Epidermal melanocyte (primary cell): Measurements from ENCODE around the gene EIF2AK2.

ENCODE experiments used
- DNase-seq: peaks from one replicate; pipeline ENCODE4 v3.0.0; 2011; ENCODE audit warnings: low spot score; ENCODE audit not compliant: insufficient read length

Gene EIF2AK2

DNA sequence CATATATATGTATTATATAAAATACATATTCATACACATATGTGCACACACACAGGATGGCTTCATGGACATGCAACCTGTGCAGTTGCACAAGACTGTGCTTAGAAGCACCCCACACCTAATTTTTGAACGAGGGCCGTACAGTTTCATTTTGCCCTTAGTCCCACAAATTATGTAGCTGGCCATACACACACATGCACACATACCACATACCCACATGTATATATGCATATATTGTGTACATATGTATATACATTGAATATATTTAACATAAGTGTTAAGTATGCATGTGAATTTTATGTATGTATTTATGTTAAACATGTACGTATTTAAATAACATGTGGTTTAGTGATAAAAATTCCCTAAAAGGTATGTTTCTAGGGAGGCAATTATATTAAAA is 54.2 kb downstream of the EIF2AK2 start:
- DNase-seq, result no peak

DNA sequence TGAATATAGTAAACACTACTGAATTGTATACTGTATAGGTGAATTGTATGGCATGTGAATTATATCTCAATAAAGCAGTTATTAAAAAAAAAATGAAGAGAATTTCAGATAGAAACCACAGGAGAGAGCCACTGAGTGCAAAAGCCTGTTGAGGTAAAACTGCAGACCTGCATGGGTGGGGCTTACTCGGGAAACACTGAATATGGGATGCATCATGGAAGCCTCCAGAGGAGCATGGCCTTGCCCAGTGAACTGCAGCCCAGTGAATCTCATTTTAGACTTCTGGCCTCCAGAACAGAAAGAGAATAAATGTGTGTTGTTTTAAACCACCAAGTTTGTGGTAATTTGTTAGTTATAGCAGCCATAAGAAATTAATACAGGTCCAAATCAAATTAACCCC is 56.7 kb downstream of the EIF2AK2 start:
- DNase-seq, result no peak

DNA sequence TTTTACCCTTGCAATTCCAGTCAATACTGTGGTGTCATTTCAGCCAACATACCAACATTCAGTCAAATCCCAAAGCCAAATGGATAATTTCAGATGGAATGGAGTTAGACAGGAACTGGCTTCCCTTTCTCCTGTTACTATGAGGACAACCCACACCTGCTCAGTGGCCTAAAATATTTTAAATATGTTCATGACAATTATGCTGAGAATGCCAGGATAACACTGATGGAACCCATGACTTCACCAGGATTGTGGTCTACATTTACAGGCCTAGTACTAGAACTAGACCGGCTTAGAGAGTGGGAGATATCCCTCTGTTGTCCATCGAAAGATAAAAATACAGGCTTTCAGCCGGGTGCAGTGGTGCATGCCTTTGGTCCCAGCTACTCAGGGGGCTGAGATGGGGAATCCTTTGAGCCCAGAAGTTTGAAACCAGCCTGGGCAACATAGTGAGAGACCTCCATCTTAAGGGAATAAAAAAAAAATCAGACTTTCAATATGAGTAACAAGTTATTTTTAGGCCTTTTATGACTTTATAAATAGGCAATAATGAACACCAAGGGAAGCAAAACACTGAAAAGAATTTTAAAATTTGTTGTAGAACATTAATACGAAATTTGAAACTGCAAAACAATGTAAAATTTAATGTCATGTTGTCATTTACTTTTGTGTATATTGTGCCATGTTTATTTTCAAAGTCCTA is 58.2 kb downstream of the EIF2AK2 start:
- DNase-seq, result no peak

DNA sequence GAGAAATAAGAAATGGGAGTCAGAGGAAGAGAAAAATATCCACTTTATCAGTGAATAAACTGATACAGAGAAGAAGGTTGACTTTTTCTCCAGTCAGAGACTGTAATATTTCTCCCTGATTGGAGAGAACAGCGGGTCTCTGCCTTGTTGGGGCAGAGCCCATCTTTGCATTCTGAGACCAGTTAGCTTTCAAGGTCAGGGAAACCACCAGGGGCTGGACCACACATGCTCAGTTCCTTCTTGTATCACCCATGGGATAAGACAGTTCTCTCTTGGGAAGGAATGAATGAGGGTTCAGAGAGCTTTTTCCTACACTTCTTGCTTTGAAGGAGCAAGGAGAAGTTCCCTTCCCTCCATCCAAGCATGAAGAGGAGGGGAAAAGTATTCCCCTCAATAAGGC is 60.2 kb downstream of the EIF2AK2 start:
- no peak for DNase-seq

DNA sequence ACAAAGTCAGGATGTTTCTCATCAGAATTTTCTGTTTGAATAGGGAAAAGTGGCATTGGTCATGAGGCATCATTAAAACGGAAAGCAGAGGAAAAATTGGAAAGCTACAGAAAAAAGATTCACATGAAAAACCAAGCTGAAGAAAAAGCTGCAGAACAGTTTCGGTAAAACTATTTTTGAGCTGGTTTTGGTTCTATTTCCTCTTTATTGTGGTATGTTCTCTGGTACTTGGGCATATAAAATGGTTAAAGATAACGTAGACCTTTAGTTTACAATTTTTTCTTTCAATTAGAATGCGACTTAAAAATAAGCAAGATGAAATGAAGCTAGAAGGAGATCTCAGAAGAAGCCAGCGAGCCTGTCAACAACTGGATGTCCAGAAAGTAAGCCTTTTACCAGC is 64.9 kb downstream of the EIF2AK2 start:
- no peak for DNase-seq

DNA sequence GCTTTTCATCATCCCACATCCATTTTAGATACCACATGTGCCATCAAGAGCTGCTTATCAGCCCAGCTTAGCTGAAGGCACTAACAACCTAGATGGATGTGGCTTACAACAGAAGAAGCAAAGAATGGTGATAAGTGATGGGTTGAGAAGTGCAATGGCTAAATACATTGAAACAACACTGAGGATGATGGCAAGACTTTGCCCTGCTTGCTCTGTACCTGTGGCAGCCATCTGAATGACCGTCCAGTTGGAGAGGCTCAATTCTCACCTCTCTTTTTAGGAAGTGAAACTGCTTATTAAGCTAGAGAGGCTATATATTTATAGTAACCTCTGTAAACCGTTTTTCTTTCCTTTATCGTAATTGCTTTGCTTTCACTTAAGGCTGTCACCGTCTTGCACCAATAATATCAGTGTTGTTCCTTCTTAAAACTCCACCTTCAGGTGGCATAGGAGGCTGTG is 66.7 kb downstream of the EIF2AK2 start:
- DNase-seq, result no peak

DNA sequence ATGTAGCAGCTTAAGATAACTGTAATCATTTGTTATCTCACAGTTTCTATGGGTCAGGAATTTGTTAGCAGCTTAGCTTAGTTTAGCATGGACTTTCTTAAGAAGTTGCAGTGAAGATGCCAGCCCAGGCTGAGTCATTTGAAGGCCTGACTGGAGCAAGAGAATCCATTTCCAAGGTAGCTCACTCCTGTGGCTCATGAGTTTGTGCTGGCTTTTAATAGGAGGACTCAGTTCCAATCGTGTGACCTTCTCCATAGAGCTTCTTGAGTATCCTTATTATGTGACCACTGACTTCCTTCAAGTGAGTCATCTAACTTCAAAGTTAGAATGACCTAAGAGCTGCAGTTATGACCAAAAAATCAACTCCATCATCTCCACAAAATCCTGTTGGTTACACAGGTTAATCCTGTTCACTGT is 71.0 kb downstream of the EIF2AK2 start:
- no peak for DNase-seq

DNA sequence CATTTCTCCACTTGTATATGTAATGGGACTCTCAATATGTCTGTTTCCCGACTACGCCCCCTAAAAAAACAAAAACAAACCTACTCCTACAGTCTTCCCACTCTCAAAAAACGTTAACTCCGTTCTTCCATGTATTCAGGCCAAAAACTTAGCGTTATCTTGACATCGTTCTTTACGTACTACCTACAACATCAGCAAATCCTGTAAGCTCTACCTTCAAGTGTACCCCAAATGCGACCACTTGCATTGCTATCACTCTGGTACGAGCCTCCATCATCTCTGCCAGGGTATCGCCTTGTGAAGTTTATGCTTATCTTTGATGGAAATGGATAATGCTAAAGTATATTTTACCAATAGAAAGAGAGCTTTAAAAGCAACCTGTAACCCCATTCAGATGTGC is 72.0 kb downstream of the EIF2AK2 start:
- no peak for DNase-seq

DNA sequence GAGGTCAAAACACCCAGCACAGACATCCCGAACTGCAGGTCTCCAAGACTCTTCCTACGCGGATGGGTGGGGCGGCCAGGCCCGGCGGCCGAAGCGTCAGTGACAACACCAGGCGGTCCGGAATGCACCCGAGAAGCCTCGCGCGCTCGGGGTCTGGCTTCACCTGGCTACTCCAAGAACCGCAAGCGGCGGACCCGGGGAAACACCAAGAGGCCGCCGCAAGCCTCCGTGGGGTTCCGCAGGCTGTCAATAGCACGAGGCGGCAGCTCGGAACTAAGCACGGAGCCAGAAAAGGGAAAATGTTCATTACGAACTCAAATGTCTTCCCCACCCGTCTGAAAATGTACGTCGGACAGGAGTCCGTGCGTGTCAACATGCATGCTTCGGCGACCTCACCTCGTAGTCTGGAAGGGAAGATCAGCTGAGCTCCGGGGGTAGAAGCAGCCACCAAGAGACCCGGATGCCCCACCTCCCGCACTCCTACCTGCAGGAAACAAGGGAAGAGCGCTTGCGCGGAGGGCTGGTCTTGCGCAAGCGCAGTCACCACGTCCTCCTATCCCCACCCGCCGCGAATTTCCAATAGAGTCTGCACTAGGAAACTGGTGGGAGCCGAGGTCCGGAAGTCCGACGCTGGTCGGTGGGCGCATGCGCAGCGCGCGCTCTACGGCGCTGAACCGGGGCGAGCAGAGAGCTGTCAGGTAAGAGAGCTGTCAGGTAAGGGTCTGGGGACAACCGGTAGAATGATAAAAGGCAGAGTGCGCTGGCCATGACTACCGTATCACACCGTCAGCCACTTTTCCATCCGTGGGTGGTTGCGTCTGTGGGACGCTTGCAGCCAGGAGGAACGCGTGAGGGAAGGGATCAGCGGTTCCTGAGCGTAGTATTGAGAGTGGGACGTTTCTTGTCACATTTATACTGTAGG is 72.6 kb downstream of the EIF2AK2 start, which contains the start of the genes GPATCH11 and HEATR5B:
GPATCH11 (plus strand) TSS at position 646 of the 922 bp plus-strand sequence. CDS start 3,864 bp downstream, outside the sequence.
HEATR5B (minus strand) TSS at position 500 of the 922 bp plus-strand sequence. CDS start 958 bp downstream, outside the sequence.
- DNase-seq, result peak; percentile 95

DNA sequence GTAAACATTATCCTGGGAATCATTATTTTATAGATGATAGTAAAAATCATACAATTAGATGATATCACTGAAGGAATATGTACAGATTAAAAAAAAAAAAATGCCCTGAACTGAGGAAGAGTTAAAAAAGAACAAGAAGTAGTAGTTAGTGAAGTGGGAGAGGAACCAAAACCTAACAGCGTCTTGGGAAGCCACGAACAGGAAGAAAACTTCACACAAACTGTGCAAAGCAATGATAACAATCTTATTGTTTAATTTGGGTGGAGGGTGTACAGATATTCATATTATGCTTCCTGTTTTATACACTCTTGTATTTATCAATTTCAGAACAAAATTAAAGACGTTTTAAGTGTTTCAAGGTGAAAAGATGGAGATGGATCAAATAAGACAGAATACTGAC is 76.1 kb downstream of the EIF2AK2 start:
- no peak for DNase-seq

DNA sequence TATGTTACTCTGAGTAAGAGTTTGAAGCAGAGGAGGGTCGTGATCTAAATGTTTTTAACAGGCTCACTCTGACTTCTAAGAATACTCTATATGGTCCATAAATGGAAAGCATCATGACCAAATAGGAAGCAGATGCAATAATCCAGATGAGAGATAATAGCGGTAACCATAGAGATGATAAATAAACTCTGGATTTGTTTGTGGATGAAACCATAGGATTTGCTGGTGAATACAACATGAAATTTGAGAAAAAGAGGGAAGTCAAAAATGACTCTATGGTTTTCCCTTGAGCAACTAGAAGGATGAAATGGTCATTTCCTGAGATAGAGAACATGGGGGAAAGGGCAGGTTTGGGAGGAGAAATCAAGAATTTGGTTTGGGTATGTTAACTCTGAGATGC is 76.5 kb downstream of the EIF2AK2 start:
- no peak for DNase-seq

DNA sequence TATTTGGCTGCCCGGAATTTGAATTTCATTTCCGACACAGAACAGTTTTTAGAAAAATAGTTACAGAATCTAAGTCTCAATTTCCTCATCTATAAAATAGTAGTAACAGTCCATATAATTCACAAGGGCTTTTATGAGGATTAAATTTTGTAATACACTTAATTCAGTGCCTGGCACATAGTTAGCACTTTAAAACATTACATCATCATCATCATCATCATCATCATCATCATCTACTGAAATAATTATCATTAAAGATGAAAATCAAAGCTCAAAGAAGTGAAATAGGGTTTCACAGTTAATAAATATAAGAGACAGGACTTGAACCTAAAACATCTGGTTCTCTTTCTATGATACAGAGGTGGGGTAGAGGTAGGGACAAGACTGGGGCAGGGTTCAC is 85.8 kb downstream of the EIF2AK2 start:
- no peak for DNase-seq

DNA sequence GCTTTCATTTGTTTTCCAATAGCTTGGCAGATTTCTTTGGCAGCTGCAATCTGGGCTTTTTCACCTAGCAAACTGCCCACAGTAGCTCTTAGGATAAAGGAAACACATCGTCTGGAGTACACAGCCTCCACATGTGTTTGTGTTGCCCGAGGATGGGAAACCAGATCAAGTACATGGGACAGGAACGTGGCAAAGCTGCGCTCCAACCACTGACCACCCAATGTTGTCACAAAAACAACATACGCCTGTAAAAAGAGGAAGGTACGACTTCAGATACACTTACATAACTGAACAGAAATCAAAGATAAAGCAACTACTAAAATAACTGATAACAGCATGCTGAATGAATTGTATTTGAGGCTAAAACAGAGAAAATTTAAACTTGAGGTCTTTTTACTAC is 88.1 kb downstream of the EIF2AK2 start:
- DNase-seq, result no peak

DNA sequence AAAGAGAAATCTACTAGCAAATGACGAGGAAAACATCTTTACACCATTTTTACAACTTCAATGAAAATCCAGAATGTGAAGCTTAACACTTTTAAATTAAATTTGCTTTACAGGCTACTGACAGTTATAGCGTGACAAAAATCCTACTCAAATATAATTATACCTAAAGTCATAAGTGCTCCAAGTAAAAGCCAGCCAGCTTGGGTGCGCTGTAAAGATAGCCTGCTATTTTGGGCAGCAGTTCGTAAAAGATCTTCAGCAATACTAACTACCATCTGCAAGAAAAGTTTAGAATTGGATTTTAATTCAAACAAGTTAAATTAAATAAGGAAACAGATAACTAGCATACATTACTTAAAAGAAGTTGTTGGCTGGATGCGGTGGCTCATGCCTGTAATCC is 95.0 kb downstream of the EIF2AK2 start:
- no peak for DNase-seq

DNA sequence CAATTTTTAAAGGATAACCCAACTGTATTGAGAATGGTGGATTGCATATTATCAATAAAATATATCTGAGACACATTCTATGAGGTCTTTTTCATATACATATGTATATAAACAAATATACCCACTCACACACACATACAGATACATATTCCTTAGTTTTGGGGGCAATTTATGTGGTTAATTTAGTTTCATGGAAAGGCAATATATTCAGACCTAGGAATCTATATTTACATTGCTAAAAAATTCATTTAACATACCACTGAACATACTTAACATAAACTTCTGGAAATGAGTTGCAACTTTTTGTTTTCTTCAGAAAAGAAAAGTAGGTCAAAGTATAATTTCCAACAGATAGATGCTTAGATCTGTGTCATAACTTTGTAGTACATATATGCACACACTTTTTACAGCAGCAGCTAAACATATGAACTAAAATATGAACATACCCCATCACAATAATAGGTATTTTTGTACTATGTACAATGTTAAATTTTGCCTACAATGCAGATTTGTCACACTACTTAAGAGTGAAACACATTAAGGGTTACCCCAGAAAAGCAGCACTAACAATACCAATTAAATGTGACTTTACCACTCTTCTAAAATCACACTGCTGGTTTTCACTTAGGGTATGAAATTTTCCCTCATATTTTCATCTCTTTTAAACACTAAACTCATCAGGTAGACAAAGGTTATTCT is 95.6 kb downstream of the EIF2AK2 start:
- no peak for DNase-seq

DNA sequence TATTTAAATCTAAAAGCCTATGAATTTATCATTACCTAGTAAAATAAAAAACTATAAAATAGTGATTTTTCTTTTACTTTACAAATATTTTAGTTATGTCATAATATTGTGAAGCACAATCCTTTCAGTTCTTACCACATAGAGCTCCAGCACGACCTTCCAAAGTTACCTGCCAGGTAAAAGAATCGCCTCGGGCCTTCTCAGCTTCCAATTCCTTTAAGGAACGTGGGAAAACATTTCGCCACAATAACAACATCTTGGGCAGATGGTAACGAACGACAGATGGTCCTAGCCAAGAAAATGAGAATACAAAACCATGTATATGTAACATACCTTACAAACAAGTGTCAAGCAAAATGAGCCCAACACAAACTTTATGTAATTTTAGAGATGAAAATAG is 96.3 kb downstream of the EIF2AK2 start:
- DNase-seq, result no peak

DNA sequence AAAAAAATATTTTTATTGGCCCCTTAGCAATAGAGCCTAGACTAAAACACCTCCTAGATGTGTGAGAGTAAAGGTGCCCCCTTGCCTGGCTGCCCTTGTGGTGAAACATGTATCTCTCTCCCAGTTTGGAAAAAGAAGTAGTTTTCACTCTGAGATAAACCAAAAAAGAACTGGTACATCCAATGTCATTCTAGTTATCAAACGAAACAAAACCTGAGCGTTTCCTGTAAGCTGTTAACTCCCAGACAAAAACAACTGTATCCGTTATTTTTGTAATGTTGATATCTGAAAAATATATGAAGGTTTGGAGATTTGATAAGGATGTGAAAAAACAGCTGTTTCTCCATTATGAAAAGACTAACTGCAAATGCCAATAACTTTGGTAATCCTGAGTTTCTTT is 96.9 kb downstream of the EIF2AK2 start:
- DNase-seq, result no peak

DNA sequence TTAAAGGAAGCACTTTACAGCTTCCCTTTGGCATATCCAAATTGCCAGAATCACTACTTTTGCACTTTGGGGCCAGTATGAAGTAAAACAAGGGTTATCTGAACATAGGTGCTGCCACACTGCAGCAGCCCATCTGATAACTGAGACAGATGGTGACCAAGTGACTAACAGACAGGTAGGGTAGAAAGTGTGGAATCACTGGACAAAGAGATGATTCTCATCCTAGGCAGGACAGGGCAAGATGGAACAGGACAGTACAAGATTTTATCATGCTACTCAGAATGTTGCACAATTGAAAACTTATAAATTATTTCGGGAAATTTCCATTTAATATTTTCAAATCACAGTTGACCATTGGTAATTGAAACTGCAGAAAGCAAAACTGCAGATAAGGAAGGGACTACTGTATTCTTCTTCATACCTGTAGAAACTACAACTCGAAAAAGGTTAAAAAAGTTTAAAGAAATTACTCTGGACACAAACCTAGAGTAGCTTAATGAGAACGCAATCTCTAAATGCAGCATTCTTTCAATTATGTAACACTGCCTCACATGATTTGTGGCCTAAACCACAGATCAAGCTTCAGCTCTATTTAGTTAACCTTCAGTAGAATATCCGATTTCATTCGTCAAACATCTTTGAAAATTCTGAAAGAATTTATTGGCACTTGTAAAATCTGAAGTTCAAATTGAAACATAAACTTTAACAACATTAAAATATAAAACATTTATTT is 104.0 kb downstream of the EIF2AK2 start:
- DNase-seq, result no peak
